GM19468 (cell line): ENCODE results near the gene SULF2.
"Not testable (repeated sequence)": the region's sequence is repeated elsewhere in the genome, so short reads cannot be mapped to it uniquely, and the experiment has no call there.

Experiments used
- ATAC-seq: cut with Tn5 transposase; IDR thresholded peaks from one replicate; pipeline ENCODE4 v1.9.1; 2021; ENCODE audit warnings: mild to moderate bottlenecking, moderate library complexity, moderate number of reproducible peaks; ENCODE audit not compliant: unreplicated experiment; ENCODE audit errors: extremely low read depth

Gene SULF2

GRCh38 chr20:47805951-47806350 is 20.7 kb upstream of the SULF2 start:
- no peak for ATAC-seq

- ATAC-seq, result not testable (repeated sequence)
Observed at GRCh38 chr20:47804972-47805371, 19.7 kb upstream of the SULF2 start.

GRCh38 chr20:47804224-47804825 is 19.0 kb upstream of the SULF2 start:
- ATAC-seq, result not testable (repeated sequence)

- no peak for ATAC-seq
Observed at GRCh38 chr20:47802975-47803374, 17.7 kb upstream of the SULF2 start.

- no peak for ATAC-seq
Observed at GRCh38 chr20:47802226-47802920, 17.1 kb upstream of the SULF2 start.

- no peak for ATAC-seq
Observed at GRCh38 chr20:47801759-47802158, 16.5 kb upstream of the SULF2 start.

GRCh38 chr20:47801079-47801478 is 15.8 kb upstream of the SULF2 start:
- ATAC-seq, result no peak

GRCh38 chr20:47800623-47801022 is 15.3 kb upstream of the SULF2 start:
- ATAC-seq, result no peak

- no peak for ATAC-seq
Observed at GRCh38 chr20:47799116-47799715, 13.9 kb upstream of the SULF2 start.

GRCh38 chr20:47796971-47797370 is 11.7 kb upstream of the SULF2 start:
- ATAC-seq, result no peak

- ATAC-seq, result no peak
Observed at GRCh38 chr20:47795214-47795907, 10.1 kb upstream of the SULF2 start.

- ATAC-seq, result not testable (repeated sequence)
Observed at GRCh38 chr20:47794264-47794663, 9.0 kb upstream of the SULF2 start.

- ATAC-seq, result no peak
Observed at GRCh38 chr20:47792021-47792618, 6.8 kb upstream of the SULF2 start.

- no peak for ATAC-seq
Observed at GRCh38 chr20:47791084-47791599, 5.9 kb upstream of the SULF2 start.

GRCh38 chr20:47790580-47790965 is 5.3 kb upstream of the SULF2 start:
- no peak for ATAC-seq

GRCh38 chr20:47789764-47790579 is 4.7 kb upstream of the SULF2 start:
- no peak for ATAC-seq

GRCh38 chr20:47789081-47789763 is 3.9 kb upstream of the SULF2 start:
- ATAC-seq, result no peak

GRCh38 chr20:47788741-47789080 is 3.4 kb upstream of the SULF2 start:
- no peak for ATAC-seq

- ATAC-seq, result no peak
Observed at GRCh38 chr20:47786765-47787107, 1.5 kb upstream of the SULF2 start.
